Neuronal stem cell (in vitro differentiated cells): ENCODE results near the gene CDK16.

Experiments
- DNase-seq: peaks from one replicate; pipeline ENCODE4 v3.0.0-alpha.2; 2013; ENCODE audit warnings: low spot score
- H2AFZ ChIP-seq: one replicate; pipeline ENCODE4 v1.6.1; 2013; ENCODE audit warnings: mild to moderate bottlenecking, low read length, inconsistent platforms
- H2AK5ac ChIP-seq: 2 replicates; pipeline ENCODE4 v1.6.1; 2013; ENCODE audit warnings: low read depth, mild to moderate bottlenecking, inconsistent platforms, low read length, moderate library complexity, mixed read lengths
- H2BK120ac ChIP-seq: 2 replicates; pipeline ENCODE4 v1.6.1; 2013; ENCODE audit warnings: low read depth, mild to moderate bottlenecking, inconsistent platforms, low read length, moderate library complexity, mixed read lengths
- H2BK12ac ChIP-seq: one replicate; pipeline ENCODE4 v1.6.1; 2013; ENCODE audit warnings: low read length, inconsistent platforms
- H2BK15ac ChIP-seq: 2 replicates; pipeline ENCODE4 v1.6.1; 2013; ENCODE audit warnings: mild to moderate bottlenecking, low read length, inconsistent platforms, mixed read lengths
- H2BK5ac ChIP-seq: one replicate; pipeline ENCODE4 v1.6.1; 2013; ENCODE audit warnings: inconsistent platforms, mild to moderate bottlenecking, low read length, moderate library complexity
- H3K14ac ChIP-seq: one replicate; pipeline ENCODE4 v1.6.1; 2013; ENCODE audit warnings: low read length, inconsistent platforms
- H3K18ac ChIP-seq: 2 replicates; pipeline ENCODE4 v1.6.1; 2013; ENCODE audit warnings: low read length, inconsistent platforms
- H3K23ac ChIP-seq: 2 replicates; pipeline ENCODE4 v1.6.1; 2013; ENCODE audit warnings: low read depth, mild to moderate bottlenecking, mixed read lengths, low read length, inconsistent platforms; ENCODE audit not compliant: poor library complexity
- H3K27ac ChIP-seq: replicated peaks from 3 replicates; pipeline ENCODE4 v1.5.1; 2013; ENCODE audit warnings: low read length, inconsistent platforms
- H3K27me3 ChIP-seq, 3 experiments: 2 replicates each; pipeline ENCODE4 v1.6.1; 2013; ENCODE audit warnings: low read length in 3 of 3, mild to moderate bottlenecking in 2 of 3, inconsistent platforms in 1 of 3, low read depth in 1 of 3, mixed read lengths in 1 of 3, moderate library complexity in 1 of 3; ENCODE audit not compliant: control insufficient read depth in 3 of 3, insufficient read depth in 3 of 3
- H3K36me3 ChIP-seq, 2 donors: replicated peaks in 1 of 2; 2 replicates each; pipeline ENCODE4 v1.6.1; 2013; ENCODE audit warnings: low read length in 2 of 2; ENCODE audit not compliant: control insufficient read depth in 2 of 2, insufficient read depth in 2 of 2
- H3K4ac ChIP-seq: 2 replicates; pipeline ENCODE4 v1.6.1; 2013; ENCODE audit warnings: inconsistent platforms, mild to moderate bottlenecking, low read length, moderate library complexity
- H3K4me1 ChIP-seq, 2 donors: 1 replicate in 1 of 2; 2 replicates in 1 of 2; pipeline ENCODE4 v1.6.1; 2013; ENCODE audit warnings: low read length in 2 of 2, low read depth in 1 of 2; ENCODE audit not compliant: control insufficient read depth in 2 of 2, insufficient read depth in 1 of 2
- H3K4me2 ChIP-seq: one replicate; pipeline ENCODE4 v1.6.1; 2013; ENCODE audit warnings: mild to moderate bottlenecking, low read length, inconsistent platforms; ENCODE audit not compliant: insufficient read depth, poor library complexity, severe bottlenecking
- H3K4me3 ChIP-seq, 2 donors: 2 replicates each; pipeline ENCODE4 v1.5.1; 2013; ENCODE audit warnings: low read length in 2 of 2, mild to moderate bottlenecking in 2 of 2, inconsistent platforms in 1 of 2, moderate library complexity in 1 of 2
- H3K79me1 ChIP-seq: one replicate; pipeline ENCODE4 v1.6.1; 2013; ENCODE audit warnings: low read depth, mild to moderate bottlenecking, inconsistent platforms, low read length, moderate library complexity
- H3K9ac ChIP-seq: one replicate; pipeline ENCODE4 v1.6.1; 2013; ENCODE audit warnings: mild to moderate bottlenecking, low read depth, low read length, inconsistent platforms; ENCODE audit not compliant: poor library complexity
- H3K9me3 ChIP-seq, 2 donors: replicated peaks in 1 of 2; 2 replicates each; pipeline versions ENCODE3 to v1.6.1; 2013; ENCODE audit warnings: low read length in 2 of 2, mild to moderate bottlenecking in 2 of 2, inconsistent platforms in 1 of 2, low read depth in 1 of 2, mixed read lengths in 1 of 2, moderate library complexity in 1 of 2; ENCODE audit not compliant: control insufficient read depth in 2 of 2, insufficient read depth in 1 of 2
- H4K8ac ChIP-seq: one replicate; pipeline ENCODE4 v1.6.1; 2013; ENCODE audit warnings: low read depth, mild to moderate bottlenecking, inconsistent platforms, low read length, moderate library complexity
- H4K91ac ChIP-seq: one replicate; pipeline ENCODE4 v1.6.1; 2013; ENCODE audit warnings: low read length, low read depth, mild to moderate bottlenecking, inconsistent platforms; ENCODE audit not compliant: poor library complexity
- WGBS, 2 donors: extraction: QIAGEN DNeasy Blood & Tissue Kit; methylation state at CpG; one replicate each; pipeline ENCODE4 v1.1.7; 2013; ENCODE audit warnings: missing lambda C conversion rate in 2 of 2, mixed read lengths in 1 of 2; ENCODE audit not compliant: insufficient read length in 2 of 2, insufficient replicate concordance in 1 of 2; ENCODE audit errors: extremely low coverage in 2 of 2; 5-methylcytosine and 5-hydroxymethylcytosine counted together

CDK16 gene

GRCh38 chrX:47180346-47180745, 38.1 kb upstream of the CDK16 start:
- no CpG with 5 or more reads among the region's 8 CpGs for WGBS, 2 donors
- DNase-seq: no peak
- peaks cover 36 to 90% of the 10 kb centered on the region in 2 donors for H3K36me3 ChIP-seq

DNA sequence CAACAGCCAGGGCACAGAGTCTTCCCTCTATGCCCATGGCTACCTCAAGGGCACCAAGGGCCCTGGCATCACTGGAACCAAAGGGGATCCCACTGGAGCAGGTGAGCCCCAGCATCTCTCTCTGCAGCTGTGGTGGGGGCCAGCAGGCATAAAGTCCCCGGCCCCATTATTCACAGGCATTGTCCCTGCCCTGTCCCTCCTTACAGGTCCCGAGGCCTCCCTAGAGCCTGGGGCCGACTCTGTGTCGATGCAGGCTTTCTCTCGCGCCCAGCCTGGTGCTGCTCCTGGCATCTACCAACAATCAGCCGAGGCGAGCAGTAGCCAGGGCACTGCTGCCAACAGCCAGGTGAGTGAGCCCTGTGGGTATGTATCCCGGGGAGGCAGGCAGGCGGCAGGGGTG, 37.2 kb upstream of the CDK16 start:
- Histone ChIP-seq H3K27me3 (peaks cover 0 to 66% (median 0%) of the 10 kb centered on the region in 3 experiments), H3K18ac (no peak overlapping the region), H3K9me3 (no peaks in the 10 kb centered on the region), H3K9ac (no peak overlapping the region), H3K14ac (no peak overlapping the region), H3K4ac (no peak overlapping the region), H2BK15ac (no peak overlapping the region), H2BK120ac (no peak overlapping the region), H3K4me2 (no peak overlapping the region), H4K8ac (no peak overlapping the region), H2BK5ac (no peak overlapping the region), H3K79me1 (no peaks in the 10 kb centered on the region), H3K27ac (no peak overlapping the region), H4K91ac (no peak overlapping the region), H3K4me1 (no peaks in the 10 kb centered on the region), H2BK12ac (no peak overlapping the region), H3K36me3 (peaks cover 38 to 92% of the 10 kb centered on the region in 2 donors), H2AK5ac (no peak overlapping the region), H3K23ac (no peak overlapping the region), H2AFZ (no peak overlapping the region), H3K4me3 (no peak overlapping the region)
- DNase-seq: no peak
- no CpG with 5 or more reads among the region's 10 CpGs for WGBS, 2 donors

More at GRCh38 chrX:47180346-47180745, 38.1 kb upstream of the CDK16 start:
- Histone ChIP-seq H3K4ac (no peak overlapping the region), H2AFZ (no peak overlapping the region), H2BK120ac (no peak overlapping the region), H2BK12ac (no peak overlapping the region), H3K14ac (no peak overlapping the region), H2BK15ac (no peak overlapping the region), H4K91ac (no peak overlapping the region), H3K9ac (no peak overlapping the region), H2AK5ac (no peak overlapping the region), H3K23ac (no peak overlapping the region), H3K4me2 (no peak overlapping the region), H3K18ac (no peak overlapping the region), H2BK5ac (no peak overlapping the region), H3K9me3 (no peaks in the 10 kb centered on the region), H3K4me3 (no peak overlapping the region), H3K79me1 (no peaks in the 10 kb centered on the region), H3K27me3 (peaks cover 0 to 66% (median 0%) of the 10 kb centered on the region in 3 experiments), H4K8ac (no peak overlapping the region), H3K27ac (no peak overlapping the region), H3K4me1 (no peaks in the 10 kb centered on the region)

- Histone ChIP-seq H3K18ac (no peak overlapping the region), H3K9ac (no peak overlapping the region), H3K23ac (no peak overlapping the region), H2BK15ac (no peak overlapping the region), H3K4me3 (no peak overlapping the region), H2AFZ (no peak overlapping the region), H4K8ac (no peak overlapping the region), H2AK5ac (no peak overlapping the region), H2BK5ac (no peak overlapping the region), H3K4ac (no peak overlapping the region), H3K36me3 (peaks cover 31 to 92% of the 10 kb centered on the region in 2 donors), H4K91ac (no peak overlapping the region), H3K27me3 (peaks cover 0 to 65% (median 0%) of the 10 kb centered on the region in 3 experiments), H2BK120ac (no peak overlapping the region), H2BK12ac (no peak overlapping the region), H3K14ac (no peak overlapping the region), H3K79me1 (no peaks in the 10 kb centered on the region), H3K4me1 (no peaks in the 10 kb centered on the region), H3K4me2 (no peak overlapping the region), H3K9me3 (no peaks in the 10 kb centered on the region), H3K27ac (no peak overlapping the region)
- no peak for DNase-seq
- WGBS, 2 donors: no CpG with 5 or more reads among the region's 9 CpGs
Observed at GRCh38 chrX:47182106-47182700, 36.3 kb upstream of the CDK16 start.

- H3K27me3 ChIP-seq: peaks cover 0 to 46% (median 0%) of the 10 kb centered on the region in 3 experiments
- no peak overlapping the region for H3K23ac ChIP-seq
- H3K4me2 ChIP-seq: no peak overlapping the region
- H3K4ac ChIP-seq: no peak overlapping the region
- H2BK120ac ChIP-seq: no peak overlapping the region
- H3K27ac ChIP-seq: no peak overlapping the region
- no peak overlapping the region for H2AFZ ChIP-seq
- H3K4me1 ChIP-seq: no peaks in the 10 kb centered on the region
- DNase-seq: no peak
- H3K36me3 ChIP-seq: peaks cover 20 to 73% of the 10 kb centered on the region in 2 donors
- H2BK15ac ChIP-seq: no peak overlapping the region
- no peak overlapping the region for H3K18ac ChIP-seq
- no peak overlapping the region for H4K8ac ChIP-seq
- no peak overlapping the region for H4K91ac ChIP-seq
- H3K14ac ChIP-seq: no peak overlapping the region
- WGBS, 2 donors: no CpG with 5 or more reads among the region's 4 CpGs
- no peak overlapping the region for H2BK5ac ChIP-seq
- H2BK12ac ChIP-seq: no peak overlapping the region
- H3K4me3 ChIP-seq: no peak overlapping the region
- H2AK5ac ChIP-seq: no peak overlapping the region
- no peaks in the 10 kb centered on the region for H3K79me1 ChIP-seq
- H3K9me3 ChIP-seq: no peaks in the 10 kb centered on the region
- H3K9ac ChIP-seq: no peak overlapping the region
Observed at GRCh38 chrX:47184486-47184885, 34.0 kb upstream of the CDK16 start.
